ENCODE data around the gene DDI1.

DNA sequence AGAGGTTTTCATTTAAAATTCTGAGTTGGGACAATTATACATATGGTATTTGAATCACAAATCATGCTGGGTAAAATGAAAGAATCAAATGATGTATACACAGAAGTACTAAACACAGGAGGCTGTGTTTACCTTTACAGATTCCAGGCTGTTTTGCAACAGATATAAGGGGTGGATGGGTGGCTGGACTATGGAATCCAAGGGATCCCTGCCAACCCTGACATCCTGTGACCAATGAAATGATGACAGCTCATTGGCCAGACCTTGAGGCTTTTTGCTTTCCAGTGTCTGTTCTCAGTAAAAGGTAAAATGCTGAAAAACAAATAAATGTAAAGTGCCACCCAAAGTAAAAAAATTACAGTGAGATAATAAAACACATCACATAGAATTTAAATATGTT is 3.3 kb upstream of the DDI1 start:
- TF ChIP-seq POLR2A (IDR thresholded peaks at IDR 0.05) (no peak), POLR2AphosphoS5 (IDR thresholded peaks at IDR 0.05) (no peak), EP300 (IDR thresholded peaks at IDR 0.05) (no peak)
- TF ChIP-seq, protein P1, sequence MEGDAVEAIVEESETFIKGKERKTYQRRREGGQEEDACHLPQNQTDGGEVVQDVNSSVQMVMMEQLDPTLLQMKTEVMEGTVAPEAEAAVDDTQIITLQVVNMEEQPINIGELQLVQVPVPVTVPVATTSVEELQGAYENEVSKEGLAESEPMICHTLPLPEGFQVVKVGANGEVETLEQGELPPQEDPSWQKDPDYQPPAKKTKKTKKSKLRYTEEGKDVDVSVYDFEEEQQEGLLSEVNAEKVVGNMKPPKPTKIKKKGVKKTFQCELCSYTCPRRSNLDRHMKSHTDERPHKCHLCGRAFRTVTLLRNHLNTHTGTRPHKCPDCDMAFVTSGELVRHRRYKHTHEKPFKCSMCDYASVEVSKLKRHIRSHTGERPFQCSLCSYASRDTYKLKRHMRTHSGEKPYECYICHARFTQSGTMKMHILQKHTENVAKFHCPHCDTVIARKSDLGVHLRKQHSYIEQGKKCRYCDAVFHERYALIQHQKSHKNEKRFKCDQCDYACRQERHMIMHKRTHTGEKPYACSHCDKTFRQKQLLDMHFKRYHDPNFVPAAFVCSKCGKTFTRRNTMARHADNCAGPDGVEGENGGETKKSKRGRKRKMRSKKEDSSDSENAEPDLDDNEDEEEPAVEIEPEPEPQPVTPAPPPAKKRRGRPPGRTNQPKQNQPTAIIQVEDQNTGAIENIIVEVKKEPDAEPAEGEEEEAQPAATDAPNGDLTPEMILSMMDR (IDR thresholded peaks at IDR 0.05), result no peak

Data from gastroesophageal sphincter (tissue), 3 donors.